K562 (cell line): ENCODE data around the gene TRAPPC13. TPM values are rescaled to one million over a fixed set of nuclear protein-coding genes. Genes with fewer than 3 reads are reported as not detected.

Experiments
- BDP1 ChIP-seq: IDR thresholded peaks from 3 replicates; pipeline ENCODE4 v1.6.1; 2011; ENCODE audit not compliant: insufficient read length, insufficient read depth
- C11orf30 ChIP-seq: fragments of 450-650 bp; IDR thresholded peaks from 2 replicates; pipeline ENCODE4 v1.6.1; 2016; ENCODE audit warnings: low read depth, mild to moderate bottlenecking
- CREB3L1 ChIP-seq: fragments of 450-650 bp; IDR thresholded peaks from 2 replicates; pipeline ENCODE4 v1.6.1; 2014; ENCODE audit warnings: low read depth, mild to moderate bottlenecking, moderate library complexity, borderline replicate concordance
- CREBBP ChIP-seq: IDR thresholded peaks from one replicate; pipeline ENCODE4 v1.6.1; 2012; ENCODE audit warnings: low read depth, mild to moderate bottlenecking, control low read depth, inconsistent platforms, low read length
- ELF1 ChIP-seq: fragments of 200-800 bp; sonication (Bioruptor generic); IDR thresholded peaks from 2 replicates; pipeline ENCODE4 v1.6.1; 2016; ENCODE audit warnings: missing genetic modification characterization, missing compliant biosample characterization
- FOS ChIP-seq: IDR thresholded peaks from 3 replicates; pipeline ENCODE4 v1.6.1; 2011; ENCODE audit not compliant: insufficient read length; ENCODE audit errors: extremely low read depth
- HCFC1 ChIP-seq: IDR thresholded peaks from 2 replicates; pipeline ENCODE4 v1.6.1; 2012; ENCODE audit warnings: low read depth, low read length, improper control_type of control experiment
- HMG20A ChIP-seq: fragments of 450-650 bp; formaldehyde crosslinking; conservative IDR thresholded peaks from 2 replicates; pipeline ENCODE4 v1.4.0; 2020; ENCODE audit warnings: mild to moderate bottlenecking, mixed read lengths
- HNRNPL ChIP-seq: fragments of 200-400 bp; formaldehyde crosslinking; IDR thresholded peaks from 2 replicates; pipeline ENCODE4 v1.6.1; 2017; ENCODE audit warnings: low read depth, mild to moderate bottlenecking, low read length
- PCBP1 ChIP-seq: fragments of 200-400 bp; formaldehyde crosslinking; IDR thresholded peaks from 2 replicates; pipeline ENCODE4 v1.6.1; 2018; ENCODE audit warnings: mild to moderate bottlenecking, low read depth, low read length; ENCODE audit not compliant: poor library complexity, severe bottlenecking
- PURB ChIP-seq: sonication (generic); formaldehyde crosslinking; IDR thresholded peaks from 2 replicates; pipeline ENCODE4 v1.9.0; 2021; ENCODE audit warnings: low read depth, mild to moderate bottlenecking, missing genetic modification reagents
- PYGO2 ChIP-seq: fragments of 450-650 bp; IDR thresholded peaks from 2 replicates; pipeline ENCODE4 v1.6.1; 2016; ENCODE audit warnings: mild to moderate bottlenecking, missing genetic modification characterization, moderate library complexity, missing compliant biosample characterization
- RAD21 ChIP-seq, 2 experiments: fragments of 250-450 bp in 1 of 2; fragments of 450-650 bp in 1 of 2; sonication (Bioruptor Pico) in 1 of 2; formaldehyde crosslinking in 1 of 2; IDR thresholded peaks in 1 of 2; conservative IDR thresholded peaks in 1 of 2; 2 replicates each; pipeline versions ENCODE4 v1.4.0 to v1.8.0; 2020 to 2022; ENCODE audit warnings: mild to moderate bottlenecking in 2 of 2, moderate library complexity in 1 of 2
- RBM15 ChIP-seq: fragments of 200-400 bp; formaldehyde crosslinking; IDR thresholded peaks from 2 replicates; pipeline ENCODE4 v1.6.1; 2018; ENCODE audit warnings: mild to moderate bottlenecking, low read length, moderate library complexity; ENCODE audit not compliant: insufficient read depth
- RHOXF2B ChIP-seq: fragments of 250-450 bp; sonication (Bioruptor Pico); conservative IDR thresholded peaks from 2 replicates; pipeline ENCODE4 v1.5.1; 2021
- SMARCE1 ChIP-seq: fragments of 450-650 bp; IDR thresholded peaks from 2 replicates; pipeline ENCODE4 v1.7.1; 2016; ENCODE audit warnings: mild to moderate bottlenecking
- TAF7 ChIP-seq: fragments of 450-650 bp; IDR thresholded peaks from 2 replicates; pipeline ENCODE4 v1.6.1; 2016; ENCODE audit warnings: missing genetic modification characterization, missing compliant biosample characterization
- TCF7 ChIP-seq: sonication (generic); IDR thresholded peaks from 2 replicates; pipeline ENCODE4 v1.6.1; 2016; ENCODE audit warnings: antibody characterized with exemption, borderline replicate concordance
- TFAP4 ChIP-seq: sonication (generic); formaldehyde crosslinking; IDR thresholded peaks from 2 replicates; pipeline ENCODE4 v1.8.0; 2022; ENCODE audit warnings: missing genetic modification reagents, mild to moderate bottlenecking, moderate library complexity, borderline replicate concordance
- XRCC4 ChIP-seq: IDR thresholded peaks from one replicate; pipeline ENCODE4 v1.6.1; 2011; ENCODE audit not compliant: insufficient read depth, insufficient read length; ENCODE audit errors: extremely low read depth
- YBX1 ChIP-seq: fragments of 450-650 bp; IDR thresholded peaks from 2 replicates; pipeline ENCODE4 v1.7.1; 2016; ENCODE audit warnings: mild to moderate bottlenecking
- ZFX ChIP-seq: sonication (generic); formaldehyde crosslinking; IDR thresholded peaks from 2 replicates; pipeline ENCODE4 v1.8.0; 2022; ENCODE audit warnings: mild to moderate bottlenecking, missing genetic modification reagents, moderate library complexity
- ZNF518B ChIP-seq: fragments of 250-450 bp; sonication (Bioruptor Pico); IDR thresholded peaks from 2 replicates; pipeline ENCODE4 v1.5.0; 2021; ENCODE audit warnings: mild to moderate bottlenecking, moderate library complexity
- ZNF586 ChIP-seq: fragments of 450-650 bp; formaldehyde crosslinking; conservative IDR thresholded peaks from 2 replicates; pipeline ENCODE4 v1.4.0; 2020; ENCODE audit warnings: mild to moderate bottlenecking, moderate library complexity
- polyA plus RNA-seq, 8 experiments: library from polyadenylated mRNA; depleted of rRNA in 4 of 8; stranded (reverse) in 5 of 8; unstranded in 3 of 8; fragments of >200 nt; fragmentation: Nextera tagmentation in 2 of 8; fragmentation: Illumina TruSeq in 1 of 8; extraction: Ambion mirVana in 2 of 8; extraction: Trizol in 1 of 8; gene quantifications; 2 replicates each; pipeline versions ENCODE4 v1.2.1 to v1.2.3, GENCODE V29; 2011 to 2014; ENCODE audit warnings: inconsistent platforms in 1 of 8, missing spikeins in 1 of 8
- total RNA-seq, 7 experiments: library from RNA; depleted of rRNA in 6 of 7; stranded (reverse); fragments of >200 nt in 6 of 7; fragmentation: Illumina TruSeq in 2 of 7; extraction: Trizol in 2 of 7; gene quantifications; 2 replicates each; pipeline versions ENCODE4 v1.2.1 to v1.2.3, GENCODE V29; 2011 to 2021; ENCODE audit warnings: low replicate concordance in 1 of 7

TRAPPC13 gene
- total and polyA plus RNA-seq, 9 of the 15 experiments (the other 6 are each of a cell fraction or from before 2014, with no cell fraction given) = 16.2 to 43.8 (median 24.0) TPM

GRCh38 chr5:65624025-65624570, 729 bp upstream of the TRAPPC13 start, which contains the start of gene TRIM23 (continued):
- no peak for TF ChIP-seq XRCC4
- no peak for TF ChIP-seq TCF7
- TF ChIP-seq CREBBP = no peak
- TF ChIP-seq C11orf30 = no peak; the same call in 1 of the 2 replicates
- no peak for TF ChIP-seq PYGO2
- TF ChIP-seq ZNF518B (CRISPR knock-in tag) = no peak
- TF ChIP-seq SMARCE1 = no peak
- TF ChIP-seq HCFC1 = no peak
- no peak for TF ChIP-seq BDP1
- no peak for TF ChIP-seq HMG20A (CRISPR knock-in tag)
- no peak for TF ChIP-seq FOS
- TF ChIP-seq PURB (CRISPR knock-in tag) = no peak
- no peak for TF ChIP-seq PCBP1
- TF ChIP-seq ZNF586 = no peak
- no peak; the same call in 1 of the 2 replicates for TF ChIP-seq CREB3L1
- no peak for TF ChIP-seq RAD21 (CRISPR knock-in tag; conservative IDR thresholded peaks at IDR 0.05 in 1 of 2, IDR thresholded peaks at IDR 0.05 in 1 of 2)
- no peak for TF ChIP-seq RHOXF2B (CRISPR knock-in tag)
- TF ChIP-seq HNRNPL = no peak
- peak; percentile 65; the same call in 1 of the 2 replicates for TF ChIP-seq TFAP4
- no peak for TF ChIP-seq YBX1
- no peak for TF ChIP-seq ELF1 (tag)
- no peak for TF ChIP-seq TAF7 (tag)
- peak; percentile 53 for TF ChIP-seq ZFX (CRISPR knock-in tag)
- no peak for TF ChIP-seq RBM15
